Breast epithelium (tissue), 4 donors: ENCODE data around the gene DUS1L. TPM values are rescaled to one million over a fixed set of nuclear protein-coding genes. Genes with fewer than 3 reads are reported as not detected.

Experiments used
- DNase-seq, 2 donors: peaks; one replicate each; pipeline ENCODE4 v3.0.0-alpha.2; 2019; ENCODE audit warnings: low spot score in 2 of 2
- H3K27ac ChIP-seq, 2 donors: fragments of 200-600 bp; sonication (generic) in 1 of 2; one replicate each; pipeline ENCODE4 v1.5.1; 2016 to 2019; ENCODE audit warnings: mild to moderate bottlenecking in 1 of 2
- H3K27me3 ChIP-seq, 2 donors: fragments of 200-600 bp; sonication (generic) in 1 of 2; one replicate each; pipeline versions ENCODE4 v1.5.1 to v1.6.0; 2017 to 2019; ENCODE audit warnings: control low read depth in 1 of 2, mild to moderate bottlenecking in 1 of 2
- H3K36me3 ChIP-seq: fragments of 200-600 bp; one replicate; pipeline ENCODE4 v1.5.1; 2019
- H3K4me1 ChIP-seq, 2 donors: fragments of 200-600 bp; sonication (generic); one replicate each; pipeline ENCODE4 v1.5.1; 2016 to 2019; ENCODE audit warnings: control low read depth in 1 of 2
- H3K4me3 ChIP-seq, 3 donors: fragments of 200-600 bp; sonication (generic); 1 replicate in 2 of 3; 2 replicates in 1 of 3; pipeline ENCODE4 v1.5.1; 2016 to 2019; ENCODE audit warnings: mild to moderate bottlenecking in 3 of 3, moderate library complexity in 2 of 3
- H3K9me3 ChIP-seq, 2 donors: fragments of 200-600 bp; sonication (generic) in 1 of 2; one replicate each; pipeline ENCODE4 v1.5.1; 2016 to 2019; ENCODE audit warnings: control low read depth in 1 of 2
- CTCF ChIP-seq, 3 donors: fragments of 450-650 bp; IDR thresholded peaks; one replicate each; pipeline ENCODE4 v1.5.1; 2016 to 2017; ENCODE audit warnings: antibody characterized with exemption in 3 of 3, mild to moderate bottlenecking in 3 of 3, moderate library complexity in 3 of 3
- POLR2A ChIP-seq: fragments of 450-650 bp; IDR thresholded peaks from one replicate; pipeline ENCODE4 v1.6.1; 2016; ENCODE audit warnings: antibody characterized with exemption, mild to moderate bottlenecking, moderate library complexity
- POLR2AphosphoS5 ChIP-seq, 3 donors: sonication (generic); formaldehyde crosslinking; IDR thresholded peaks; one replicate each; pipeline ENCODE4 v1.6.1; 2017; ENCODE audit warnings: antibody characterized with exemption in 3 of 3
- intact Hi-C: fragments of 100-400 bp; cut with DNase I; formaldehyde crosslinking; loops from one replicate; pipeline ENCODE4 v1.15.1; 2023; ENCODE audit warnings: low total_unique reads
- total RNA-seq, 3 donors: library from RNA; depleted of rRNA; stranded (reverse); fragments of >200 nt; gene quantifications; one replicate each; pipeline ENCODE4 v1.1.0, GENCODE V29; 2016

The DUS1L gene
- total RNA-seq, 3 donors from 2014 or later, result 55.0 to 96.4 (median 82.0) TPM

GRCh38 chr17:82018152-82018988 is 47.2 kb downstream of the DUS1L start:
- Histone ChIP-seq H3K27me3 (no peaks in the 10 kb centered on the region), H3K4me3 (no peak overlapping the region), H3K36me3 (no peaks in the 10 kb centered on the region), H3K4me1 (peaks cover 6 to 14% of the 10 kb centered on the region in 2 donors), H3K9me3 (no peaks in the 10 kb centered on the region), H3K27ac (no peak overlapping the region)
- intact Hi-C loops, result no loop called here
- DNase-seq, result no peak
- TF ChIP-seq POLR2AphosphoS5 (IDR thresholded peaks at IDR 0.05) (no peak), CTCF (IDR thresholded peaks at IDR 0.05) (no peak), POLR2A (no peak)

- intact Hi-C loops, result no loop called here
- H3K4me3 ChIP-seq, result no peak overlapping the region
Measured at GRCh38 chr17:82017612-82018151, 47.9 kb downstream of the DUS1L start.

DNA sequence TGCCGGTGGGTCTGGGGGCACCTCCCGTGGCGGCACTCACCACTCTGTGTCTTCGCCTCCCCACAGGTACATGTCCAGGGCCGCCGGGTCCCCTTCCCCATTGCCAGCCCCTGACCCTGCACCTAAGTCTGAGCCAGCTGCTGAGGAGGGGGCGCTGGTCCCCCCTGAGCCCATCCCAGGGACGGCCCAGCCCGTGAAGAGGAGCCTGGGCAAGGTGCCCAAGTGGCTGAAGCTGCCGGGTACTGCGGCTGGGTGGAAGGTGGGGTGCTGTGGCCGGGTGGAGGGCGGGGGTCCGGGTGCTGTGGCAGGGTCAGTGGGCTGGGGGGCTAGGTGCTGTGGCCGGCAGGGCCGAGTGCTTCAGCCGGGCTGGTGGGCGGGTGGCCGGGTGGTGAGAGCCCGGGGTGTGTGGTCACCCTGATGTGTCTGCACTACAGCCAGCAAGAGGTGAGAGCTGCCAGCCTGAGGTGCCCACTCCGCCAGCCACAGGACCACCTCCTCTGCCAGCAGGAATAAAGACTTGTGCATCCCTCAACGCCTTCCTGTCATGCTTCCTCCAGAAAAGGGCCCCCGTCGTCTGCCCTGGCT is 48.6 kb downstream of the DUS1L start:
- no peaks in the 10 kb centered on the region for H3K9me3 ChIP-seq
- intact Hi-C loops, result no loop called here
- peaks cover 6 to 12% of the 10 kb centered on the region in 2 donors for H3K4me1 ChIP-seq

More at GRCh38 chr17:82017612-82018151, 47.9 kb downstream of the DUS1L start:
- TF ChIP-seq POLR2A (no peak), CTCF (IDR thresholded peaks at IDR 0.05) (no peak), POLR2AphosphoS5 (IDR thresholded peaks at IDR 0.05) (no peak)
- Histone ChIP-seq H3K27ac (no peak overlapping the region), H3K4me1 (peaks cover 6 to 14% of the 10 kb centered on the region in 2 donors), H3K36me3 (no peaks in the 10 kb centered on the region), H3K27me3 (no peaks in the 10 kb centered on the region), H3K9me3 (no peaks in the 10 kb centered on the region)
- DNase-seq, result no peak

GRCh38 chr17:82016061-82016874 is 49.3 kb downstream of the DUS1L start:
- no peak overlapping the region for H3K4me3 ChIP-seq
- H3K9me3 ChIP-seq, result no peaks in the 10 kb centered on the region
- H3K27ac ChIP-seq, result no peak overlapping the region
- DNase-seq, result no peak
- H3K36me3 ChIP-seq, result no peaks in the 10 kb centered on the region
- H3K27me3 ChIP-seq, result no peaks in the 10 kb centered on the region
- no peak for TF ChIP-seq CTCF (IDR thresholded peaks at IDR 0.05)
- no peak for TF ChIP-seq POLR2A
- no peak for TF ChIP-seq POLR2AphosphoS5 (IDR thresholded peaks at IDR 0.05)
- H3K4me1 ChIP-seq, result peaks cover 2 to 6% of the 10 kb centered on the region in 2 donors
- intact Hi-C loops, result no loop called here

More for the DNA sequence above, 48.6 kb downstream of the DUS1L start:
- Histone ChIP-seq H3K36me3 (no peaks in the 10 kb centered on the region), H3K27me3 (no peaks in the 10 kb centered on the region), H3K4me3 (no peak overlapping the region), H3K27ac (no peak overlapping the region)
- TF ChIP-seq POLR2AphosphoS5 (IDR thresholded peaks at IDR 0.05) (no peak), CTCF (IDR thresholded peaks at IDR 0.05) (no peak), POLR2A (no peak)
- no peak for DNase-seq
